ENCODE measurements around the gene SREBF2.

The SREBF2 gene
- total RNA-seq, result 101 to 169 reads per million in 2 donors

GRCh38 chr22:41832553-41833368 is at the start of gene SREBF2:
Gene SREBF2, plus strand, starts transcription at chr22:41833105. Its CDS starts 166 bp downstream, at chr22:41833271.
- peak; percentile 97 for DNase-seq

- no peak for DNase-seq
Measured at GRCh38 chr22:41787331-41787730, 45.6 kb upstream of the SREBF2 start.

DNA sequence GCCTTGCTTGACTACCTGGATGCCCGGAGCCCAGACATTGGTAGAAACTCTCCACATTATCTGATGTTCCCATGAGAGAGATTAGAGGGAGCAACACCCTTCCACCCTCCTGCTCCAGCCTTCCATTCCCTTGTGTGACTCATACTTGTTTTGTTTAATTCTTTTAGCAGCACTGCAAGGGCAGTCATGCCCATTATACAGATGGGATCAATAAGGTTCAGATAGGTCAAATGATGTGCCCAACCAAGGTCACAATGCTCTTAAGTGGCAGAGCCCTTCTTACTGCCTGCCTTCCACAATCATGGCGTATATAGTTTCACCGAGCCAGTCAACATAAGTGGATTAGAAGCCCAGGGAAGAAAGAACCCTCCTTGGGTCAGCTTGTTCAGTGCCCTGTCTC is 39.0 kb upstream of the SREBF2 start:
- DNase-seq, result no peak

DNA sequence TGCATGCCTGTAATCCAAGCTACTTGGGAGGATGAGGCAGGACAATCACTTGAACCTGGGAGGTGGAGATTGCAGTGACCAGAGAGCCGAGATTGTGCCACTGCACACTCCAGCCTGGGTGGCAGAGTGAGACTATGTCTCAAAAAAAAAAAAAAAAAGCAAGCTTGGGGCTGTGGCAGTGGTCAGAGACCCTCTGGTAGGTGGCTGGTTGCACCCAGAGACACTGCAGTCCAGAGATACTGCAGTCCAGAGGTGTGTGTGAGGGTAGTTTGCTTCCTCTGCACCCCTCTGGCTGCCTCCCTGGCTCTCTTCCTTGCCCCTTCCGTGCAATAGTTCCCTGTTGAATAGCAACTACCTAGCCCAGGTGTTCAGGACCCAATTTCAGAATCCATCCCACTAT is 34.2 kb upstream of the SREBF2 start:
- DNase-seq, result no peak

DNA sequence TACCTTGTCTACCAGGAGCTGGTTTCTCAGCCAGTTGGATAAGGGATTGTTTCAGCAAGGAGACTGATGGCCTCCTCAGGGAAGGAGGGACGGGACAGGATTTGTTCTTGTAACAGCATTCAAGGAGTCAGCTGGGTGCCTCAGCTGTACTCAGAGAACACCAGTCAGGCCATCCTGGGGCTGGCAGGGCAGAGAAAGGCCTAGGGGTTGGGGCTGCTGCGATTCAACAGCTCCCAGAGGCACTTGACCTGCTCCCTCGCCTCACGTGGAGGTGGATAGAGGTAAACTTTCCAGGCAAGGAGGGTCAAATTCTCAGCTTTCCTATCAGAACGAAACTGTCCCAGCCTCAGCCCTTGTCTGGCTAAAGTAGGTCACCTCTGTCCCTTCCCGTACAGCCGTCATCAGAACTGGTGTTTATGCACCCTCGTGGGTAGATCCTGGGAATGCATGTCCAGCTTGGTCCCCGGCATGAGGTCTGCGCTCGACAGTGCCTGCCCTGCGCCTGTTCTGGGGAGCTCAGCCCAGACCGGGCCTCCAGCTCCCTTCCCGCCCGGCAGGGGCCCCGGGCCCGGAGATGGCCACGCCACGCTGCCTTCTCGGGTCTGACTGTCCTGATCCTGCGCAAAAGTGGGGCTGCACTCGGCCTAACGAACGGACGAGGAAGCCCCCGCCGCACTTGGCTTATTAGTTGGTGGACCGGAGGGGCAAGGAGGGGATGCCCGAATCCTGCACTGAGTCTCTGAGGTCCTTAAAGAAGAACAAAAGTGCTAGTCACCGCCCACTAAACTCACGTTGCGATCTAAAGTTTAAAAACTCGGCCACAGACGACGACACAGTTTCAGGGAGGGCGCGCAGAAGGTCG is 33.2 kb upstream of the SREBF2 start:
- DNase-seq, result no peak

GRCh38 chr22:41800348-41801146 is 32.4 kb upstream of the SREBF2 start, which contains the start of gene CCDC134:
Gene CCDC134, plus strand, starts transcription at chr22:41800679. Its CDS starts 8,212 bp downstream, at chr22:41808891.
- peak; percentile 88 for DNase-seq

DNA sequence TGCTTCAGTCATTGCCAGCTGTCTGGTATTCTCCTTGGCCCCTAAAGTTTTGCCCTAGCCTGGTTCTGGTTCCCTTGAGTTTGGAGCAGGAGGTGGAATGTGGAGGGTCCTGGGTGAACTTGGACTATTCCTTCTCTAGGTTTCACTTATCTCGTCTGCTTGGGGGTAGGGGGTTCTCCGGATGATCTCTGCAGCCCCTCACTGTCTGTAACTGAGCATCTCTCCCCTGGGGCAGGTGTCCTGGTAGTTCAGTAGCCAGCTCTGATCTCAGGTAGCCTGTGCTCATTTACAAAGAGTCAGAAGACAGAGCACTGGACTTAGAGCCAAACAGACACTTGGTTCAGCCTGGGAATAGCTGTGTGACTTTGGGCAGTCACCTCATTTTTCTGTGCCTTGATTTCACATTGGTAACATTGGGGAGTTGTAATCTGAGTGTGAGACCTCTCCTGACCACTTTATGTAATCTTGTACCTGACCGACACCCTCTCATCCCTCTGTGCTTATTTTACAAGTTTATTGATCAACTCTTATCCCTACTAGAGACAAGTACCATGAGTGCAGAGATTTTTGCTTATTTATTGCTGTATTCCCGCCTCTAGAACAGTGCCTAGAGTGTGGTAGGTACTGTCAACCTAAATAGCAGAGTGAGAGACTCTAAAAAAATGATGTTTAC is 31.6 kb upstream of the SREBF2 start:
- DNase-seq, result no peak

DNA sequence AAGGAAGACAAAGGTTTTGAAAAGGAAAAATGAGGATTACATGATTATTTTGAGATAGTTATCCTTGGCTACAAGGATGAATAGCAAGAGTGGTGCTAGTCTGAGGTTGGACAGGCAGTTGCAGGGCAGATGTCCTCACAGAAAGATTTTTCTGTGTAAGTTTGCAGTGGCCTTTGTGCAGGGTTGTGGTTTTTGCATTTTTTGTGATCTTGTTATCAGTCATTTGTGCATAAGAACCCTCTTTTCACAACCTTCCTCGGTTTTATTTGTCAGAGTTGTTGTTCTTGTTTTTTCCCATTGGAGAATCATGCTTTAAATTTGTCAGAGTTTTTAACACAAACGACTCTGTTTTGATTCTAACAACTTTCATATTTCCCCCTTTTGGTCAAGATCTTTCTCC is 31.0 kb upstream of the SREBF2 start:
- DNase-seq, result no peak

DNA sequence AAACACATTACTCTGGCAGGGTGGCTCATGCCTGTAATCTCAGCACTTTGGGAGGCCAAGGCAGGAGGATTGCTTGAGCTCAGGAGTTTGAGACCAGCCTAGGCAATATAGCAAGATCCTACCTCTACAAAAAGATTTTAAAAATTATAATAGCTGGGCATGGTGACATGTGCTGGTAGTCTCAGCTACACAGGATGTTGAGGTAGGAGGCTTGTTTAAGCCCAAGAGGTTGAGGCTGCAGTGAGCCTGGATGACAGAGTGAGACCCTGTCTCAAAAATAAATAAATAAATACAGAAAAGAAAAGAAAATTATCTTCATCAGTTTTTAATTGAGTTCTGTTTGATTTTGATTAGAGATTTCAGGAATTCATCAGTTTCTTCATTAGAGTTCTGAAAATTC is 27.3 kb upstream of the SREBF2 start:
- DNase-seq, result no peak

DNA sequence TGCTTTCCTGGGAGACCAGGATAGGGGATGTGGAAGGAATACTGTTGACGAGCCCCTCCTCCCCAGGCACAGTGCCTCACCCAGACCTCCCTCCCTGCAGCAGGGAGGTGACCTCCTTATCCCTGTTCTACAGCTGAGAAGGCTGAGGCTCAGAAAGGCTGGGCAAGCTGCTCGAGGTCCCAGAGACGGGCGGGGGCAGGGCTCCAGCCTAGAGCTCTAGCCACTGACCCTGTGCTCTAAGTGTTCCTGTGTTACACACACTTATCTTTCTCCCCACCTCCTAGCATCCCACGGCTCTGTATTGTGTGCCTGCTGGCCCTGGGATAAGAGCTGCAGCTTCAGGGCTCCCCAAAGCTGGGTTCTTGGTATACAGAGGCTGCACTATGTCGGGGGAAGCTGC is 24.5 kb upstream of the SREBF2 start:
- no peak for DNase-seq

DNA sequence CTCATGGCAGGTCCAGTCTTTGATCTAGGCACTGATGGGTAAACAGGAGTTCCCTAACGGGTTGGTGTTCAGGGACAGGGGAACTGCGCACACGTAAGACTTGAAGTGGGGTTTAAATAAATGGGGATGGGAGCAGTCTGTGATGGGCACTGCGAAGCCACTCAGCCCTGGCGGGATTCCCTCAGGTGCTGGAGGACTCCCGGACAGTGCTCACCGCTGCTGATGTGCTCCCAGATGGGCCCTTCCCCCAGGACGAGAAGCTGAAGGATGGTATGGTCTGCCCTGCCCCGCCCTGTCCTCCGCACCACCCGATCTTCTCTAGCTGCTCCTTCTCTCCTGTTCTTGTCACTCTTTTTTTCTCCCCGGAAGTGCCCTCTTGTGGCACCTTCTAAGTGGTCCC is 22.9 kb upstream of the SREBF2 start:
- DNase-seq, result no peak

DNA sequence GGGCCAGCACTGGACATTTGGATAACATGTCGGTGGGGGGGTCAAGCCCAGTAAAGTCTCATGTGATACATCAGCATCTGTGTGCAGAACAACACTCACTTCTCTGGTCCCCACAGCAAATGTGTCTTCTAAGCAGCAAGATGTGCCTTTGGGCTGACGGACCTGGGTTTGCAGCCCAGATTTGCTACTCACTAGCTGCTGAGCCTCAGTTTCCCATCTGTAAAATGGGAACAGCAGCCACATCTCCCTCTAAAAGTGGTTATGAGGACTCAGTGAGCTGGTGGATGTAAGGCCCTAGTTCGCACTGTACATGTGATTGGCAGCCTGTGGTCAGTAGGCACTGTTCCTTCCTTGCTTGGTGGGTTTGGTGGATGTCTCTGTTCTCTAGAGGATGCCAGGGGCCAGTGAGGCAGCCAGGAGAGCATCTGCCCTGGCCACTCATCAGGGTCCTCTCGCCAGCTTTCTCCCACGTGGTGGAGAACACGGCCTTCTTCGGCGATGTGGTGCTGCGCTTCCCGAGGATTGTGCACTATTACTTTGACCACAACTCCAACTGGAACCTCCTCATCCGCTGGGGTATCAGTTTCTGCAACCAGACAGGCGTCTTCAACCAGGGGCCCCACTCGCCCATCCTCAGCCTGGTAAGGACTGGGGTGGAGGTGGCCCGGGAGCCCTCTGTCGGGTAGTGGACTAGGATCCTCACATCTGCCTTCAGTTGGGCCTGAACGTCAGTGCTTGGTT is 19.9 kb upstream of the SREBF2 start:
- DNase-seq, result no peak

- DNase-seq, result no peak
Measured at GRCh38 chr22:41813726-41814410, 19.0 kb upstream of the SREBF2 start.

GRCh38 chr22:41815716-41816115 is 17.2 kb upstream of the SREBF2 start:
- DNase-seq, result no peak

DNA sequence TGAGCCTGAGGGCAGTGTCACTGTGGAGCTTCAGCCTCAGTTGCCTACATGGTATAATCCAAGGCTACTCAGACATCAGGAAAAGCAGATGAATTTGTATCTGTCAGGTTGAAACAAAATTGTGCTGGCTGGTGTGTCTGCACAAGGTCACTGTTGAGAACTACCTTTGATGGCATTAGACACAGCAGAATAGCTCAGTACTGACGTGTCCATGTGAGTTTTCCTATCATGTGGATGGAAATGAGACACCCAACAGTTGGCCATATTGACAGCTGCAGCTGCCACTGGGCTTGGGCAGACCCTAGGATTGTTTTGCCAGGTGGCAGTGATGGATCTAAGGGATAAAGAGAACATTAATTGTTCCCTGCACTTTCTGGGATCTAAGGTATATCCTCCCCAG is 16.7 kb upstream of the SREBF2 start:
- DNase-seq, result no peak

DNA sequence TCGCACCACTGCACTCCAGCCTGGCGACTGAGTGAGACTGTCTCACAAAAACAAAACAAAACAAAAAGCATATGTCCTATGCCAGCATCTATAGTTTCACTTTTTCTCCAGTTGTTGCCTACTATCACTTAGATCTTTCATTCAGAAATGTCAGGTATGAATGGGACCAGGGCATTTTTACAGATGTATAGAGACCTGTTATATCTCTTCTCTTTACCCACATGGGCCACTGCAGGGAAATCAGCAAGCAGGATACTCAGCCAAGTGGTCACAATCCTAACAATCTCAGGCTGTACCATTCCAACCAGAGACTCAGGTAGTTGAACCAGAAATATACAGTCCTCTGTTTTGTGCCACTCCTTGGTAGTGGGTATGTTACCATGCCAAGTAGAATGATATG is 16.0 kb upstream of the SREBF2 start:
- DNase-seq, result no peak

DNA sequence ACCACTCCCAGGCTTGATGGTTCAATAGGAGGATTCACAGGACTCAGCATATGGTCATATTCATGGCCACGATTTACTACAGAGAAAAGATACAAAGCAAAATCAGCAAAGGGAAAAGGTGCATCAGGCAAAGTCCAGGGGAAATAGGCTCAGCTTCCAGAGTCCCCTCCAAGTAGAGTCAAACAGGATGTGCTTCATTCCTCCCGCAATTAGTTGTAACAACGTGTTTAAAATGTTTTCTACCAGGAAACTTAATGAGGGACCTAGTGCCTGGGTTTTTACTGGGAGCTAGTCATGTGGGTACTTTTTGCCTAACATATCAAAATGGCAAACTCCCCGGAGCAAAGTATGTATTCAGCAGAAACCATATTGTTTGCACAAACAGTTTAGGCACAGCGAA is 14.9 kb upstream of the SREBF2 start:
- no peak for DNase-seq

DNA sequence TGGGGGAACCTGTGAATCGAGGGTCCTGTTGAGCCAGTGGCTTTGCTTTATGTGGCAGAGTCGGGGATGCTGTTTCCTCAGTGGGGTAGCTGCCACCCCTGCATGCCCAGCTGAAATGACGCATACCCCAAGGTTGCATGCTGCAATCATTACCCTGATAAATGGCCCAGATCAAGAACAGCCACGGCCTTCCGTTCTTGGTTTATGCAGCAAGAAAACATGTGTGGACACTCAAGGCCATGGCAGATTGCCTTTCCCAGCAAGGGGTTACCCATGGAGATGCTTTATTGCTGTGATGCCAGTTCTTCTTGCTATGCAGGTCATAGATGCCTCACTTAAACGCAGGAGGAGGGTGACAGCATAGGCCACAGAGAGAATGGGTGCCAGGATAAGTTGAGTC is 14.3 kb upstream of the SREBF2 start:
- no peak for DNase-seq

- DNase-seq, result no peak
Measured at GRCh38 chr22:41819257-41819656, 13.6 kb upstream of the SREBF2 start.

GRCh38 chr22:41820447-41820846 is 12.5 kb upstream of the SREBF2 start:
- no peak for DNase-seq
